ENCODE measurements around the gene MAPRE2.
"Not testable (repeated sequence)": the region's sequence is repeated elsewhere in the genome, so short reads cannot be mapped to it uniquely, and the experiment has no call there.

MAPRE2 gene

DNA sequence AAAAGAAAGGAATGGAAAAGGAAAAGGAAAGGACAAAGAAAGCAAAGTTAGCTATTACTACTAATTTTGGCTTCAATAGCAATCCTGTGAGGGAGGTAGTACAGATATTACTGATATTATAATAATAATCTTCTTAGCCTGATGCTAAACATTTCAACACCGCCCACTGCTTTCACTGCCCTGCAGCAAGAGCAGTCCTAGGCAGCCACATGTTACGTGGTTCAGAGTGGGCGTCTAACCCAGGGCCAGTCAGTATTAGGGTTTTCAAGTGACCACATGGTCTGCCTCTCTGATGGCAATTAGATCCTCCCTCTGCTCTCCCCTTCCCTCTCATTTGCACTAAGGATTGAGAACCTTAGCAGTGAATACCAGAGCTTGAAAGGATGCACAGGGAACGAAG is 116.0 kb downstream of the MAPRE2 start:
- DNase-seq, result no peak

DNA sequence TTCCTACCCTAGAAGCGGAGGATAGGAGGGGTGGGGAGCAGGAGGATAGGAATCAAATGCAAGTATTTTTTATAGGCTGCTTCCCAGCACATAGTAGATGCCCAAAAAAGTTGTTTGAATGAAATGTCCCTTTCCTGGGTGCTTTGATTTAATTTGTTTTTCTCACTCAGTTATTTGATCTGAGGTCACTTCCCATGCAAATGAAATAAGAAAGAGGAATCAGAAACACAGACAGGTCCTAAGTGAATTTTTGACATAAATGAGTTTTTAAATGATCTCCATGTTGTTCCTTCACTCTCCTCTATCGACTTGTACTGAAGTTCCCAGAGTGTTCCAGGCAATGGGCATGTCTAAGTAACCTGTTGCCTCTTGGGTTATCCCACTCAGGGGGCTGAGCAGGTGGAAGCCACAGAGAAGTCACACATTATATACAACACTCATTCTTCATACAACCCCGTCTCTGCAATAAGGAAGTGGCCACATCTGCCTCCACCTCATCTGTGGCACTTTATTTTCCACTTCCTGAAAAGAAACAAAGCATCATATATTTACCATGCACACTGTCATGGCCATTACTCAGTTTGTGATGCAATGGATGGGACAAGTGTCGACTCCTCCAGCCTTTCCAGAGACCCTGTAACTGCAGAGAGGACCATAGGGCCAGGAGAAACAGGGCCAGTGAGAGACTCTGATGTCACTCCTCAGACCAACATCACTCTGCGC is 117.7 kb downstream of the MAPRE2 start:
- DNase-seq, result no peak

DNA sequence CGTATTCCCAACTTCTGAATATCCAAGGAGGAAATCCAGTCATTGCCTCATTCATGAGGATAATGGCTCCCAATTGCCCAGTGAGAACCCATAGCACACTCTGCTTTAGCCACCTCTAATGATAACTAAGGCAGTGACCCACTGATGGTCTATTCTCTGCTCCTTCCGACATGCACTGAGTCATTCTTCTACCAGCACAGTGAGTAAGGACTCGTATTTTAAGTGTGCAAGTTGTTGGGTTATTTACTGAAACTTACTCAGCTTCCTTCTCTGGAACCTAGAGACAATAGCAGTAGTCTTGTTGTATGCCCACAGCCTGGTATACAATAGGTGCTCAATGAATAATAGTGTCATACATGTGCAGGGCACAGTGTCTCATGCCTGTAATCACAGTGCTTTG is 118.6 kb downstream of the MAPRE2 start:
- DNase-seq, result no peak

DNA sequence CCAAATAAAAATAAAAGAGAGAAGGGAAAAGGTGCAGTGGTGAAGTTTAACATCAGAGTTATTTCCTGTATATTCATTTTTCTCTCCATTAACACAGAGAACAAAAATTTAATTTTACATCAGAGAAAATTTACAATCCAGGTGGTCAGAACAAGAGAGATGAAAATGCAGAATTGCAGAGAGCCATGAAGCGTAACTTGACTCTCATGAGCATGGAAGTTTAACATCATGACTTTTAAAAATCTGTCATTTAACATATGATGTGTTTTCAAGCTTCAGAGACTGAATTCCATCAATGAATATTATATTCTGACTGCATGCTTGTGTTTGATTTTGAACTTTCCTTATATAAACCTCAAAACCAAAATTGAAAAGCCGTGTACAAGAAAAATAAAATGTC is 120.3 kb downstream of the MAPRE2 start:
- no peak for DNase-seq

DNA sequence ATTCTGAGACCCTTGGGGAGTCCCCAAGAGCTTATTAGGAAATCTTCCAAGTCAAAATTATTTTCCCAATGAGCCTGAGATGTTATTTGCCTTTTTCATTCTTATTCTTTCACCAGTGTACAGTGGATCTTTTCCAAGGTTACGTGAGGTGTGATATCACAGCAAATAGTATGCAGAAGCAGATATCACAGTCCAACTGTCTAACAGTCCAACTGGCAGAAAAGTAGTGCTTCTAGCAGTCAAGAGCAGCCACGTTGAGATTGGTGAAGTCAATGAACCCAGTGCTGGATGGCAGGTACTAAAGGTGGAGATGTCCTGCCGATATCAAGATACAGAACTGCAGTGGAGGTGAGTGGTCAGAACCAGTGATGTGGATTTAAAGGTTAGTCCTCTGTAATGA is 120.7 kb downstream of the MAPRE2 start:
- no peak for DNase-seq

DNA sequence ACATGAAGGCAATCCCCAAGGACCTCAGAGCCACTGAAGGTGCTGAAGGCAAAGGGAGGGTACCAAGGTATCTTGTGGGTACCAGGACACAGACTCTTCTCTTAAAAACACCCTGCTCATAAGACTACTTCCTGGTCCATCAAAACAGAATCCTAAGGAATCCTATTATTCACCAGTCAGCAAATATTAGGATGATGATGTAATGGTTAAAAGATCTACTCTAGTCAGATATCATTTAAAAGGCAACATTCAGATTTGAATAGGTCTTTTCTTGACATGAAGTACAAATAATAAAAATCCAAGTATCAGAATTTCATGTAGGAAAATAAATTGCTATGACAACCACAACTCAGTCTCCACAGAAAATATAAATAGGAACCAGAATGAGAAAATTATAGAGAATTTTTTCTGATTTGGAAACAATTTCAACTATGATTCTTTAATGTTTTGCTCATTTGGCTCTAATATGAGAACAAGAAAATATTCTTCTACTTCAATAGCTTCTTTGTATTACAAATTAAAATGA is 121.9 kb downstream of the MAPRE2 start:
- no peak for DNase-seq

DNA sequence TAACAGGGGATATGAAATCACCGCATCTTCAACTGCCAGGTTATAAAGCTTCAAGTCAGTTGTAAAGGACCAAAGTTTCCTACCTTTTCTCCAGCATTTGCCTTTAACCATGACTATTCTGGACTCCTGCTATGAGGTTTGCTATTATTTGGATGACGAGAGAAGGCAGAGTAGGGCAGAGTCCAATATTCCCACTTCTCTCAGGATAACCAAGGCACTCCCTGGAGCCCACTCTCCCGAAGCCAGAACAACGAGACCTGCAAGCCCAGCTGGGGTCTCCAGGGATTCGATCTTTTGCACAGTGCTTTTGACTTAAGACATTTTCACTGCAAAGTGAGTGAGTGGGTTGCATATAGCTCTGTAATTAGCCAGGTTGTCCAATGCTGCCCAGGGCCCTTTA is 122.5 kb downstream of the MAPRE2 start:
- DNase-seq, result no peak

DNA sequence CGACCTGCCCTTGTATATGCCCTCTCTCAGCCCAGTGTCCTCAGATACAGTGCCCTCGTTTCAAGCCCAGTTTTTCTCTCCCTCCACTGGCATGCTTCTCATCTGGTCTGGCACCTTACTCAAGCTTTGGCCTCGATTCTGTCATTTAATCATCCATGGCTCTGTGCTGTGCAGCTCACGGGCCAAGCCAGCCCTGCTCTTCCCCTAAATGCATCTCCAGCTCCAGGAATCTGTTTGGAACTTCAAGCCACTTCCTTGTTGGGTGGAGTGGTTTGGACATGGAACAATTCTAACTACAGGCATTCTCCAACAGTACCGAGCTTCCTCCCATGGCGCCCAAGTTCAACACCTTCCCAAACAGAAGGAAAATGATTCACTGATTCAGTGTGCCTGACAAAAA is 122.9 kb downstream of the MAPRE2 start:
- DNase-seq, result no peak

DNA sequence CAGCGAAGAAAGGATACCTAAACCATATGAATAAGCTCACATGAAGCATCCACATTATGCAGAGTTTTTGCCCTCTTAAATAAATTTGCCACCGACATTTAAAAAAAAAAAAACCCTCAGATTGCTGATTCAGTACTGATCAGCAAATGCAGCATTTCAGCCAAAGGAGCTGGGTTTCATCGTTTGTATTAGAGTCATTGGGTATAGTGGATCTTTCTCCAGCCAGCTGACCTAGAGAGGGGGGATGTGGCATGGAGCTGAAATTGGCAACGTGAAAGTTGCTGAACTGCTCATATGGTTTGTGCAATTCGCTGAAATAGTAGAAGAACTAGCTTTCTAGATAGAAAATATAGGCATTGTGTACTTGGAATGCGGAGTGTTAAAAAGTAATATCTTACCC is 126.1 kb downstream of the MAPRE2 start:
- no peak for DNase-seq

DNA sequence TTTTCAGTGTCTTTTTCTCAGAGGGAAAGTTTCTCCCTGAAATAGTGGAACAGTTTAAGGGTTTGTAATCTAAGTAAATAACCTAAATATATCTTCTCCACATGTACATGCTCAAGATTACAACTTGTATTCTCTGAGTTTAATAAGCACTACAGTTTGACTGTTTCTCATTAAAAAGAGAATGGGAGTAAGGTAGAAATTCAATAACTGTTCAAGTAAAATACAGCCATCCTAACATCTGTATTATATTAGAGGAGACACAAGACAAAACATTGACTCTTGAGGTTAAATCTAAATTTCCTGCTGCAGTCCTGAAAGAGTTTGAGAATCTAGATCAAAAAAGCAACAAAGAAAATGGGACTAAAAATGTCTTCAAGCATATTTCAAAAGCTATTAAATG is 126.6 kb downstream of the MAPRE2 start:
- DNase-seq, result no peak

DNA sequence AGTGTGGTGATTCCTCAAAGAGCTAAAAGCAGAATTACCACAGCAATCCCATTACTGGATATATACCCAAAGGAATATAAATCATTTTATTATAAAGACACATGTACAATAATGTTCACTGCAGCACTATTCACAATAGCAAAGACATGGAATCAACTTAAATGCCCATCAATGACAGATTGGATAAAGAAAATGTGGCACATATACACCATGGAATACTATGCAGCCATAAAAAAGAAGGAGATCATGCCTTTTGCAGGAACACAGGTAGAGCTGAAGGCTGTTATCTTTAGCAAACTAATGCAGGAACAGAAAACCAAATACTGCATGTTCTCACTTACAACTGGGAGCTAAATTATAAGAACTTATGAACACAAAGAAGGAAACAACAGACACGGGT is 129.1 kb downstream of the MAPRE2 start:
- not testable (repeated sequence) for DNase-seq

DNA sequence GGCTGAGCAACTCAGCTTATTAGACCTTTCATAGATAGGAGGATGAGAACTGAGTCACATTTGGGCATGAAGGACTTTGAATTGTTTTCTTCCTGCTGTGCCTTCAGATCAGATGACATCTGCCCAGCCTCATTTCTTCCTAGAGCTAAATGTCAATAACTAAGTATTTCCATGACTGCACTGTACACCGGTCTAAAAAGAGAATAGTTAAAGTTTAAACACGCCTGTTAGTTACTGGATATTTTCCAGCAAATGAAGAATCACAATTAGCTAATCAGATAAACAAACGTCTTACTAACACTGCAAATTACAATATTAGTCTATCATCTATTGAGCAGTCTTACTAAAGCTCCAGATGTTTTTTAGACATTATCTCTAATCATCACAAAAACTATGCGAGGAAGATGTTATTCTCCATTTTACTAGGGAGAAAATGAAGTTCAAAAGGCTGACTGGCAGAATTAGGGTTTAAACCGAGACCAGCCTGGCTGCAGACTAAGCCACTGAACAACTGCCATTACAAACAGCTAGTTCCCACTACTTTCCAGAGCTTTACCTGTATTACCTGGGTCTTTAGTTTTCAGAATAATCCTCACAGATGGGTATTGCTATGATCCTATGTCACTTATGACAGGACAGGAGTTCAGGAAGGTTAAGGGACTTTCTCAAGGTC is 130.2 kb downstream of the MAPRE2 start:
- DNase-seq, result no peak

DNA sequence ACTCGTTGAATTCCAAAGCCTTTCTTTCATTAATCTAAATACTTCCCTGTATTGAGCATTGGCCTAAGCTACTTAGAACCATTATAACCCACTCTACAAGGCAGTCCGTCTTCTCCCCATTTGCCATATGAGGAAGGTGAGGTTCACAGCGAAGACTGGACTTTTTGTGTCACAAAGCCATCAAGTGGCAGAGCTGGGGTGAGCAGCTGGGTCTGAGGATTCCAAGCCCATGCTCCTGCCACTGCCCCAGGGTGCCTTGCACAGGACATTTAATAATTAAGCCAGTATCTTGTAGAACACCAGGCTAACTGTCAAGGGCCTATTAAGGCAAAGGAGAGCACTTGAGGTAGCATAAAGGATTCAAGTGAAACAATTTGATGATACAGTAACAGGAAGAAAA is 130.8 kb downstream of the MAPRE2 start:
- DNase-seq, result no peak

DNA sequence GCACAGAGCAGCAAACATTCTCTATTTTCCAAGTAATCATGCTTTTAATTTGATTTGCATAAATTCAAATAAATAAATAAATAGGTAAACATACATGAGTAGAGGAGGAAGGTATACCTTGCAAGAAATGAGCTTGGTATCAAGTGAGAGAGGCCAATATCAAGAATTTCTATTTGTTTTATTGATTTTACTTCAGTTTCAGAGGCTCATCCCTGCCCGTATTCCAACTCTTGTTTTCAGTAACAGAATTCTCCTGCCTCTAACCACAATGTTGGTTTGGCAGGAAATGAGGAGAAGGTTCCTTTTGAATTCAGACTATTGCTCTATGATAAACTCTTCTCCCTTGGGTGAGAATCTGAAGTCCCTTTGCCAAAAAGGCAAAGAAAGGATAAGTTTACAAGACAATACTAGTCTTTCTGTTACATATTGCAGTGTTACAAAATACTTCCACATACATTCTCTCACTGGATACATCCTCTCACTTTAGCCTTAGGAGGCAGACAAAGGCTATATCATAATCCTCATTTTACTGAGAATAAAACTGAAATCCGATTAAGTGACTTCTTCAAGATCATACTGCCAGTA is 131.3 kb downstream of the MAPRE2 start:
- no peak for DNase-seq

DNA sequence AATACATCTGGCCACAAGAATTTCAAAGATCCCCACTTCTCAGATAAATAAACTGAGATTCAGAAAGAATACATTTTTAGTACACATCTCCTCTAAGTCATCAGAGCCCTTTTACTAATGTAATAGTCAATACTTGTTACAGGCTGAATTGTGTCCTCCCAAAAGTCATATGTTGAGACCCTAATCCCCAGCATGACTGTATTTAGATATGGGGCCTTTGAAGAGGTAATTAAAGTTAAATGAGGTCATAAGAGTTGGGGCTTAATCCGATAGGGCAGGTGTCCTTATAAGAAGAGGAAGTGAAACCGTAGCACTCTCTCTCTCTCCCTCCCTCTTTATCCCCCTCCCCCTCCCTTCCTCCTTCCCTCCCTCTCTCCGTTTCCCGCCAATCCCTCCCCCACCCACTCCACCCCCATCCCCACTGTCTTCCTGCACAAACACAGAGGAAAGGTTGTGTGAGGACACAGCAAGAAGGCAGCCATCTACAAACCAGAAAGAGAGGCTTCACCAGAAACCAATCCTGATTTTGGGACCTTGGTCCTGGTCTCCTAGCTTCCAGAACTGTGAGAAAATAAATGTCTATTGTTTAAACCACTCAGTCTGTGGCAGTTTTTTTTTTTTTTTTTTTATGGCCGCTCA is 133.0 kb downstream of the MAPRE2 start:
- DNase-seq, result no peak

DNA sequence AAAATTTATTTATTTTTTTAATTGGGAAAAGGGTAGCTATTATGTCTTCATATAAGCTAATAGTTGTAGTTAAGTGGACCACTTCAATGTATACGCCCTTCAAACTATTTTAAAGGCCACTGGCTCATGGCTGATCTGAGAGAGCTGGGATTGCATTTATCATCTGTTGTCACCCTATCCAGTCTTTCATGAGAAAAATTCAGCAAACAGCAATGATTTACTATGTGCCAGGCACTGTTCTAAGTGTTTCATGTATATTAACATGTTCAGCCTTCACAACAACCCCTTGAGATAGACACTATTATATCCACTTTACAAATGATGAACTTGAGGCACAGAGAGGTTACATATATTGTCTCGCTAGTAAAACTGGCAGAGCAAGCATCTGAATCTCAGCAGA is 133.5 kb downstream of the MAPRE2 start:
- DNase-seq, result no peak

DNA sequence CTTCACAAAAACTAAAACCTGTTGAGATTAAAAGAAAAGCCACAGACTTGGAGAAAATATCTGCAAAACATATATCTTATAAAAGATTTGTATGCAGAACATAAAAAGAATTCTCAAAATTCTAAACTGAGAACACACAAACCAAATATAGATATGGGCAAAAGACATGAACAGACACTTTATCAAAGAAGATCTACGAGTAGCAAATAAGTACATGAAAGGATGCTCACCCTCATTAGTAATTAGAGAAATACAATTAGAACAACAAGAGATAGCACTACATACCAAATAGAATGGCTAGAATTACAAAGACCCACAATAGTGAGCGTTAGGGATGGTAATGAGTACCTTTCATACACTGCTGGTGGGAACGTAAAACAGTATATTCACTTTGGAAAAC is 135.7 kb downstream of the MAPRE2 start:
- no peak for DNase-seq

DNA sequence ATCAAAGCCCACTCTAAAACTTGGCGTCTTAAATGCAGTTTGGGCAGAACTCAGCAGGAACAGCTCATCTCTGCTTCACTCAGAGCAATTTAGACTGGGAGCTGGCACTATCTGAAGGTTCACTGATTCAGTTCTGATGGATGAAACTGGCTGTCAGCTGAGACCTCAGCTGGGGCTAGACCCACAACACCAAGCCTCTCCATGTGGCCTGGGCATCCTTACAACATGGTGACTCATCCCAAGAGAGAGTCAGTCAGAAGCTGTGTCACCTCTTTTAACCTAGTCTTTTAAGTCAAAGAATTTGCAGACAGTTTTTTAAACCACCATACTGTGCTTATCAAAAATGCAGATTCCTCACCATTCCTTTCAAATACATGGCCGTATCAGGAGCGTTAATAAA is 137.0 kb downstream of the MAPRE2 start:
- no peak for DNase-seq

DNA sequence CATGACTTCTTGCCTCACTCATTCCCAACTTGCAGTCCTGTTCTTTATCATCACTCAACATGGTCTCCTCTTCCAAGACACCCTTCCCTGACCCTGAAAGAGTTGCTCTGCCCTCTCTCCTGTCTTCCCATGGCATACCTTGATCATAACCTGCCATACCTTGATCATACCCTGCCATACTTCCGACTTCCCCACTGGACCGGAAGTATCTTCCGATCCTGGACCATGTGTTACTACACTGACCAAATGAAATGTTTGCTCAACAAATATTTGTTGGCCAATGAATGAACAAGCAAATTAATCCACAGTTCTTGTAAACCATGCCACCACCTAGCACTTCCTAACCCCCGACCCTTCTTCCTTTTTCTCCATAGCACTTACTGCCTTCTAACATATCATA is 138.7 kb downstream of the MAPRE2 start:
- DNase-seq, result no peak

DNA sequence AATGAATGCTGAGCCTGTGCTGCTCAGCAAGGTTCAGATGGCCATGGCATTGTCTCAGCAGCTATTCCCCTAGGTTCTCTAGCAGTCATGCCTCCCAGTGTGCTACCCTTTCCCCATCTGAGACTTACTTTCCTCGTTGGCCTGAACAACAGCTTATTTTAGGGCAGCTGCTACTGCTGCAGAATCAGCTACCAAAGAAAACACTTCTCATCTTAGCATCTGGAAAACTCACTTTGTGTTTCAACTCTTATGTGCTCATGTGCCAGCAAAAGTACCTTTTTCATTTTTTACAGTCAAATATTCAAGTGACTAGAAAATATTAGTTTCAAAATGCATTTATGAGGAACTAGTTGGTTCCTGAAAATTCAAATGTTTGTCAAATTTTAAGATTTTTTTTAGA is 139.2 kb downstream of the MAPRE2 start:
- DNase-seq, result no peak

DNA sequence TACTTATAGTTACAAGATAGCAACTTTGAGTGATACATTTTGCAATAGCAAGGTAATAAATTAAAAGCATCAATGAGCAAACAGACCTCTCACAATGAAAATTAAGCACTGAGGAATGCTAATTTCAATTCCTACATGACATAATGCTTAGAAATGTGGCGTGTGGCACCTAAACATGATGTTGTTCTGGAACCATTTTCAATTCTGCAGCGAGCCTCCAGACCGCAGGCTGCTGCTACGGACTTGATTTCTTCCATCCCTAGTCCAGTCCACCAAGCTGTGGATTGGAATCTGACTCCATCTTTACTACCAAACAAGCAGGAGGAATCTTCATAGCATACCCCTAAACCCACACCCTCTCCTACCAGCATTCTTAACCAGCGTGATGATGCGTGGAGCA is 140.9 kb downstream of the MAPRE2 start:
- DNase-seq, result no peak

DNA sequence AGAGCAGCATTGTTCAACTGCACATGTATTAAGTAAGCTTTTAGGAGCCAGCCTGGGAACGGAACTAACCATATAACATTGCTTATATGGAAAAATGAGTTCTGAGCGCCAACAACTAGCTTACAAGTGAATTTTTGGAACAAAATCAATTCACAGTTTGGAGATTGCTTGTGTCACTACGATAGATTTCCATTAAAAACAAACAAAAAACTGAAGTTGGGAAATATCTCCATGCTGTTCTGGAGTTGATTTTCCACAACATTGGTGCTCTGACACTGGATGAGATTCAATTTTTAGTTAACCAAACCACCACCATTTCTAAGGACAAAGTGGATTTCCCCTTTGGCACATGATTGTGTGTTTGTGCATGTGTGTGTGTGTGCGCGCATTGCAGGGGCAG is 142.7 kb downstream of the MAPRE2 start:
- no peak for DNase-seq

DNA sequence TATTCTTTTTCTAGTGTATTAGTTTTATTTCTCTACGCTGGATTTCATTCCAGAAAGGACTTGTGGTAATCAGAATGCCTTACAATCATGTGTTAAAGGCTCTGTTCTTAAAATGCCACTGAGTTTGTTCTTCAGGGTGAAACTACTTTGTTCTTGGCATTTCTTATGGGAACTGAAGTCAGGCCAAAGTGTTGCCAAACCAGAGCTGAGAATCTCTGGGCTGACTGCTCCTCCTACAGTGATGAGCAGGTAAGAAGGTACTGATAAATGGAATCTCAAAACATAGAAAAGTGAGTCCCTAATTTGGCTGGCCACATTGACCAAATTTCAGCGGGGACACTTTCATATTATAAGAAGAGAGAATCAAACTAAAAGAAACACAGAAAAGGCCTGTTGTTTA is 144.6 kb downstream of the MAPRE2 start:
- no peak for DNase-seq
